Gastrocnemius medialis (tissue), 4 donors: ENCODE data around the gene LACRT. TPM values are rescaled to one million over a fixed set of nuclear protein-coding genes. Genes with fewer than 3 reads are reported as not detected.

ENCODE experiments used
- ATAC-seq, 2 donors: fragments of 150-250 bp; one replicate each; pipeline ENCODE4 v1.9.1; 2016
- DNase-seq, 2 donors: peaks; one replicate each; pipeline ENCODE4 v3.0.0-alpha.2; 2019
- H3K27ac ChIP-seq, 4 donors: fragments of 200-600 bp; sonication (generic); 1 replicate in 1 of 4; 2 replicates in 3 of 4; pipeline ENCODE4 v1.5.1; 2016 to 2018; ENCODE audit warnings: mild to moderate bottlenecking in 2 of 4, moderate library complexity in 1 of 4
- H3K27me3 ChIP-seq, 3 donors: fragments of 200-600 bp; sonication (generic) in 2 of 3; 1 replicate in 1 of 3; 2 replicates in 2 of 3; pipeline versions ENCODE4 v1.5.1 to v1.6.0; 2016 to 2019; ENCODE audit warnings: mild to moderate bottlenecking in 1 of 3, moderate library complexity in 1 of 3
- H3K36me3 ChIP-seq, 2 donors: fragments of 200-600 bp; sonication (generic) in 1 of 2; one replicate each; pipeline ENCODE4 v1.5.1; 2017 to 2018
- H3K4me1 ChIP-seq, 2 donors: fragments of 200-600 bp; sonication (generic) in 1 of 2; one replicate each; pipeline ENCODE4 v1.5.1; 2016 to 2017; ENCODE audit warnings: mild to moderate bottlenecking in 2 of 2
- H3K4me3 ChIP-seq, 4 donors: fragments of 200-600 bp; sonication (generic) in 3 of 4; 1 replicate in 1 of 4; 2 replicates in 3 of 4; pipeline ENCODE4 v1.5.1; 2016 to 2019; ENCODE audit warnings: mild to moderate bottlenecking in 2 of 4
- H3K9me3 ChIP-seq, 3 donors: fragments of 200-600 bp; sonication (generic) in 2 of 3; 1 replicate in 1 of 3; 2 replicates in 2 of 3; pipeline ENCODE4 v1.5.1; 2016 to 2019
- POLR2A ChIP-seq, 2 donors: fragments of 450-650 bp; IDR thresholded peaks; one replicate each; pipeline ENCODE4 v1.6.1; 2017; ENCODE audit warnings: antibody characterized with exemption in 2 of 2, mild to moderate bottlenecking in 2 of 2, moderate library complexity in 2 of 2
- in situ Hi-C, 4 donors: fragments of 200-750 bp; cut with MboI; loops; one replicate each; pipeline versions ENCODE4 v1.15.0 to v1.8.0; 2017; ENCODE audit warnings: low sequenced_read_pairs in 4 of 4
- intact Hi-C: fragments of 100-400 bp; cut with DNase I; formaldehyde crosslinking; loops from one replicate; pipeline ENCODE4 v1.15.1; 2023; ENCODE audit warnings: low total_unique reads
- total RNA-seq, 4 donors: library from RNA; depleted of rRNA; stranded (reverse); fragments of >200 nt; gene quantifications; one replicate each; pipeline versions ENCODE4 v1.1.0 to v1.2.3, GENCODE V29; 2016
- TF ChIP-seq, protein P1 (sequence below), 5 experiments: fragments of 450-650 bp in 3 of 5; fragments of 200-600 bp in 2 of 5; sonication (generic) in 2 of 5; IDR thresholded peaks in 4 of 5; conservative IDR thresholded peaks in 1 of 5; 1 replicate in 4 of 5; 2 replicates in 1 of 5; pipeline ENCODE4 v1.5.1; 2016 to 2019; ENCODE audit warnings: antibody characterized with exemption in 5 of 5, mild to moderate bottlenecking in 3 of 5, moderate library complexity in 3 of 5

Gene LACRT
- total RNA-seq, 4 donors from 2014 or later = not detected

- no peaks in the 10 kb centered on the region for H3K36me3 ChIP-seq
- peaks cover 0 to 8% of the 10 kb centered on the region in 2 donors for H3K4me1 ChIP-seq
- H3K9me3 ChIP-seq = no peaks in the 10 kb centered on the region
- no peak overlapping the region for H3K27ac ChIP-seq
- in situ Hi-C loops = no loop called here
- intact Hi-C loops = no loop called here
- no peak for DNase-seq
- TF ChIP-seq POLR2A (IDR thresholded peaks at IDR 0.05) = no peak
- TF ChIP-seq, protein P1, sequence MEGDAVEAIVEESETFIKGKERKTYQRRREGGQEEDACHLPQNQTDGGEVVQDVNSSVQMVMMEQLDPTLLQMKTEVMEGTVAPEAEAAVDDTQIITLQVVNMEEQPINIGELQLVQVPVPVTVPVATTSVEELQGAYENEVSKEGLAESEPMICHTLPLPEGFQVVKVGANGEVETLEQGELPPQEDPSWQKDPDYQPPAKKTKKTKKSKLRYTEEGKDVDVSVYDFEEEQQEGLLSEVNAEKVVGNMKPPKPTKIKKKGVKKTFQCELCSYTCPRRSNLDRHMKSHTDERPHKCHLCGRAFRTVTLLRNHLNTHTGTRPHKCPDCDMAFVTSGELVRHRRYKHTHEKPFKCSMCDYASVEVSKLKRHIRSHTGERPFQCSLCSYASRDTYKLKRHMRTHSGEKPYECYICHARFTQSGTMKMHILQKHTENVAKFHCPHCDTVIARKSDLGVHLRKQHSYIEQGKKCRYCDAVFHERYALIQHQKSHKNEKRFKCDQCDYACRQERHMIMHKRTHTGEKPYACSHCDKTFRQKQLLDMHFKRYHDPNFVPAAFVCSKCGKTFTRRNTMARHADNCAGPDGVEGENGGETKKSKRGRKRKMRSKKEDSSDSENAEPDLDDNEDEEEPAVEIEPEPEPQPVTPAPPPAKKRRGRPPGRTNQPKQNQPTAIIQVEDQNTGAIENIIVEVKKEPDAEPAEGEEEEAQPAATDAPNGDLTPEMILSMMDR (IDR thresholded peaks at IDR 0.05 in 4 of 5, conservative IDR thresholded peaks at IDR 0.05 in 1 of 5) = no peak
- no peak overlapping the region for H3K4me3 ChIP-seq
- H3K27me3 ChIP-seq = peaks cover 0 to 4% (median 2%) of the 10 kb centered on the region in 3 donors
- no peak for ATAC-seq
Measured at GRCh38 chr12:54625598-54625997, 9.1 kb downstream of the LACRT start.

DNA sequence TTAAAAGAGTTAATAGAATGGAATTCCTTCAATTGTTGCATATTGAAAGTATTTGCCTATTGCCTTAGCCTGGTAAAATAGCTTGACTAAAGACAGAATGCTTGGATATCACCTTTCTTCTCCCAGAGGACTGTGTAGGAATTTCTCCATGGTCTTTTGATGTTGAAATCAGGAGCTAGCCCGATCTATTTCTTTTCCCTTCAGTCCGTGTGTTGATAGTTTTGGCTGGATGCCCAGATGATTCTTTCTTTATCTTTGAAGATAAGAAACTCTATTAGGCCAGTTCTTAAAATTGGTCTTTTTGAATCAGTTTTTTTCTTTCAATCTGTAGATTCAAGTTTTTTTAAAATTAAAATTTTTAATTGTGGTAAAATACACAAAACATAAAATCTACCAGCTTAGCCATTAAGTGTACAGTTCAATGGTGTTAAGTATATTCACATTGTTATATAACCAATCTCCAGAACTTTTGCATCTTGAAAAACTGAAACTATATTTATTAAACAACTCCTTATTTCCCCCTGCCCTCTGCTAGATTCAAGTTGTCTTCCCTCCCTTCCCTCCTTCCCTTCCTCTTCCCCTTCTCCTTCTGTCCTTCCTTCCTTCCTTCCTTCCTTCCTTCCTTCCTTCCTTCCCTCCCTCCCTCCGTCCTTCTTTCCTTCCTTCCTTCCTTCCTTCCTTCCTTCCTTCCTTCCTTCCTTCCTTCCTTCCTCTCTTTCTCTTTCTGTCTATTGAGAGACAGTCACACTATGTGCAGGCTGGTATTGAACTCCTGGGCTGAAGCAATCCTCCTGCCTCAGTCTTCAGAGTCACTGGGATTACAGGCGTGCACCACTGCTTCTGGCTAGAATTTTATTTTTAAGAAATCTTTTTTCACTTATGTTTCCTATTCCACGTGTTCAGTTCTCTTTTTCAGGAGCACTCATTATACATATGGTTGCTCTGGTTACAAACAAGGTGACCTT is 10.1 kb downstream of the LACRT start:
- H3K36me3 ChIP-seq = no peaks in the 10 kb centered on the region
- no peak overlapping the region for H3K4me3 ChIP-seq
- ATAC-seq = no peak
- no peaks in the 10 kb centered on the region for H3K4me1 ChIP-seq
- no peak for DNase-seq
- intact Hi-C loops (no loop called here), in situ Hi-C loops (no loop called here)
- no peak for TF ChIP-seq POLR2A (IDR thresholded peaks at IDR 0.05)
- TF ChIP-seq, protein P1 (IDR thresholded peaks at IDR 0.05 in 4 of 5, conservative IDR thresholded peaks at IDR 0.05 in 1 of 5) = no peak
- H3K27me3 ChIP-seq = peaks cover 0 to 4% (median 2%) of the 10 kb centered on the region in 3 donors
- no peak overlapping the region for H3K27ac ChIP-seq
- H3K9me3 ChIP-seq = no peaks in the 10 kb centered on the region

- no peak overlapping the region for H3K27ac ChIP-seq
- no peaks in the 10 kb centered on the region for H3K9me3 ChIP-seq
- no peak overlapping the region for H3K4me3 ChIP-seq
- H3K36me3 ChIP-seq = no peaks in the 10 kb centered on the region
- no peaks in the 10 kb centered on the region for H3K4me1 ChIP-seq
- TF ChIP-seq, protein P1 (IDR thresholded peaks at IDR 0.05 in 4 of 5, conservative IDR thresholded peaks at IDR 0.05 in 1 of 5) = peak in 1 of 5 experiments; percentile 21
- TF ChIP-seq POLR2A (IDR thresholded peaks at IDR 0.05) = no peak
- DNase-seq (no peak), ATAC-seq (no peak)
- intact Hi-C loops (no loop called here), in situ Hi-C loops (no loop called here)
- H3K27me3 ChIP-seq = peaks cover 0 to 4% (median 2%) of the 10 kb centered on the region in 3 donors
Measured at GRCh38 chr12:54622463-54623183, 12.1 kb downstream of the LACRT start.

GRCh38 chr12:54616933-54617680 is 17.6 kb downstream of the LACRT start:
- H3K27me3 ChIP-seq = no peaks in the 10 kb centered on the region
- intact Hi-C loops (no loop called here), in situ Hi-C loops (no loop called here)
- no peak for TF ChIP-seq POLR2A (IDR thresholded peaks at IDR 0.05)
- TF ChIP-seq, protein P1 (IDR thresholded peaks at IDR 0.05 in 4 of 5, conservative IDR thresholded peaks at IDR 0.05 in 1 of 5) = no peak
- no peaks in the 10 kb centered on the region for H3K36me3 ChIP-seq
- H3K4me3 ChIP-seq = no peak overlapping the region
- no peak overlapping the region for H3K27ac ChIP-seq
- H3K9me3 ChIP-seq = no peaks in the 10 kb centered on the region
- DNase-seq (no peak), ATAC-seq (peak in 1 of 2 donors; percentile 33)
- H3K4me1 ChIP-seq = no peaks in the 10 kb centered on the region
